Breast epithelium (tissue), 4 donors: ENCODE results near the gene GAB4. TPM values are rescaled to one million over a fixed set of nuclear protein-coding genes. Genes with fewer than 3 reads are reported as not detected.

Source experiments
- DNase-seq, 2 donors: peaks; one replicate each; pipeline ENCODE4 v3.0.0-alpha.2; 2019; ENCODE audit warnings: low spot score in 2 of 2
- H3K27ac ChIP-seq, 2 donors: fragments of 200-600 bp; sonication (generic) in 1 of 2; one replicate each; pipeline ENCODE4 v1.5.1; 2016 to 2019; ENCODE audit warnings: mild to moderate bottlenecking in 1 of 2
- H3K27me3 ChIP-seq, 2 donors: fragments of 200-600 bp; sonication (generic) in 1 of 2; one replicate each; pipeline versions ENCODE4 v1.5.1 to v1.6.0; 2017 to 2019; ENCODE audit warnings: control low read depth in 1 of 2, mild to moderate bottlenecking in 1 of 2
- H3K36me3 ChIP-seq: fragments of 200-600 bp; one replicate; pipeline ENCODE4 v1.5.1; 2019
- H3K4me1 ChIP-seq, 2 donors: fragments of 200-600 bp; sonication (generic); one replicate each; pipeline ENCODE4 v1.5.1; 2016 to 2019; ENCODE audit warnings: control low read depth in 1 of 2
- H3K4me3 ChIP-seq, 3 donors: fragments of 200-600 bp; sonication (generic); 1 replicate in 2 of 3; 2 replicates in 1 of 3; pipeline ENCODE4 v1.5.1; 2016 to 2019; ENCODE audit warnings: mild to moderate bottlenecking in 3 of 3, moderate library complexity in 2 of 3
- H3K9me3 ChIP-seq, 2 donors: fragments of 200-600 bp; sonication (generic) in 1 of 2; one replicate each; pipeline ENCODE4 v1.5.1; 2016 to 2019; ENCODE audit warnings: control low read depth in 1 of 2
- CTCF ChIP-seq, 3 donors: fragments of 450-650 bp; IDR thresholded peaks; one replicate each; pipeline ENCODE4 v1.5.1; 2016 to 2017; ENCODE audit warnings: antibody characterized with exemption in 3 of 3, mild to moderate bottlenecking in 3 of 3, moderate library complexity in 3 of 3
- POLR2A ChIP-seq: fragments of 450-650 bp; IDR thresholded peaks from one replicate; pipeline ENCODE4 v1.6.1; 2016; ENCODE audit warnings: antibody characterized with exemption, mild to moderate bottlenecking, moderate library complexity
- POLR2AphosphoS5 ChIP-seq, 3 donors: sonication (generic); formaldehyde crosslinking; IDR thresholded peaks; one replicate each; pipeline ENCODE4 v1.6.1; 2017; ENCODE audit warnings: antibody characterized with exemption in 3 of 3
- intact Hi-C: fragments of 100-400 bp; cut with DNase I; formaldehyde crosslinking; loops from one replicate; pipeline ENCODE4 v1.15.1; 2023; ENCODE audit warnings: low total_unique reads
- total RNA-seq, 3 donors: library from RNA; depleted of rRNA; stranded (reverse); fragments of >200 nt; gene quantifications; one replicate each; pipeline ENCODE4 v1.1.0, GENCODE V29; 2016

GAB4 gene
- total RNA-seq, 3 donors from 2014 or later, result not detected

DNA sequence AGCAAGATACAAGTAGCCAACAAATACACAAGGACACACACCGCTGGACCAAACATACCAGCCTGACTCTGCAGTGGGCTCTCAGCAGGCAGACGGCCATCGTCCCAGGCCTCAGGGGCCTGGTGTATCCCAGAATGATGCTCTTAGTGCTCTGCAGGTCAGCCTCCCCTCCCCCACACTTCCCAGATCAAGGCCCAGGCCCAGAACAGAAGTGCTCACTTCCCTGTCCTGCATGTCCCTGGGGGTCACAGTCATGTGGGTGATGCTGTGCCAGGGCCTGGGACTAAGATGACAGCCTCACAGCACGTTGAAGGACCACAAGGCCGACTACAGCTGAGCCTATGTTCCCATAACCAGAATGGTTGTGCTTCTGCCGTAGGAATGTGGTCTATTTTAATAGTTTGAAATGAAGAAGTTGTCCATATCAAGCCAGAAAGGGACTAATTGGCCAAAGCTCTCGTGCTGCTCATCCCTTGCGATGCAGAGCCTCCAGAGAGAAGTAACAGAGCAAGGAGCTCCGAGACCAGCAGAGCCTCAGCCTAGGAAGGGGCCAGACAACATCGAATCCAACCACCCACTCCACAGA is 48.6 kb downstream of the GAB4 start:
- intact Hi-C loops, result no loop called here
- Histone ChIP-seq H3K27ac (no peak overlapping the region), H3K4me1 (no peaks in the 10 kb centered on the region), H3K36me3 (no peaks in the 10 kb centered on the region), H3K9me3 (no peaks in the 10 kb centered on the region), H3K4me3 (no peak overlapping the region), H3K27me3 (peaks cover 0 to 4% of the 10 kb centered on the region in 2 donors)
- TF ChIP-seq POLR2AphosphoS5 (IDR thresholded peaks at IDR 0.05), result no peak
- no peak for TF ChIP-seq CTCF (IDR thresholded peaks at IDR 0.05)
- TF ChIP-seq POLR2A, result no peak
- DNase-seq, result no peak

GRCh38 chr22:16958475-16958874 is 49.5 kb downstream of the GAB4 start:
- no peak for DNase-seq
- Histone ChIP-seq H3K36me3 (no peaks in the 10 kb centered on the region), H3K4me3 (no peak overlapping the region)

DNA sequence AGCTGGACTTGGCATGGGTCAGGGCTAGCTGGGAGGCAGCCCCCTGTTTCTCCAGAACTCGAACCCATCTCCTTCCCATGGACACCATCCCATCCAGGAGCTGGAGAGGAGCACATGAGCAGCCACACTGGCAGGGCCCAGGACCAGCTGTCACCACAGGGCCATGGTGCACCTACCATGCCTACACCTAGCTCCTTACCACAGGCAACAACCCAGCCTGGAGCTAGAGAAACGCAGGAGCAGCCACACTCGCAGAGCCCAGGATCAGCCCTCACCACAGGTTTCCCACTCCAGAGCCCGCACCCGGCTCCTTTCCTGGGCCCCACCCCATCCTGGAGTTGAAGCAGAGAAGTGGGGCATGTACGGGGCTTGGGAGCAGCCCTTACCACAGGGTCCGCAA is 50.2 kb downstream of the GAB4 start:
- intact Hi-C loops, result no loop called here
- no peaks in the 10 kb centered on the region for H3K36me3 ChIP-seq
- no peak for DNase-seq
- TF ChIP-seq CTCF (IDR thresholded peaks at IDR 0.05) (no peak), POLR2A (no peak), POLR2AphosphoS5 (IDR thresholded peaks at IDR 0.05) (no peak)
- no peaks in the 10 kb centered on the region for H3K9me3 ChIP-seq
- no peak overlapping the region for H3K4me3 ChIP-seq
- H3K4me1 ChIP-seq, result no peaks in the 10 kb centered on the region
- H3K27me3 ChIP-seq, result no peaks in the 10 kb centered on the region
- no peak overlapping the region for H3K27ac ChIP-seq

More at GRCh38 chr22:16958475-16958874, 49.5 kb downstream of the GAB4 start:
- Histone ChIP-seq H3K9me3 (no peaks in the 10 kb centered on the region), H3K27ac (no peak overlapping the region), H3K27me3 (peaks cover 0 to under 1% of the 10 kb centered on the region in 2 donors), H3K4me1 (no peaks in the 10 kb centered on the region)
- TF ChIP-seq CTCF (IDR thresholded peaks at IDR 0.05) (no peak), POLR2A (no peak), POLR2AphosphoS5 (IDR thresholded peaks at IDR 0.05) (no peak)
- intact Hi-C loops, result no loop called here

GRCh38 chr22:16956290-16956689 is 51.7 kb downstream of the GAB4 start:
- H3K9me3 ChIP-seq, result no peaks in the 10 kb centered on the region
- H3K27ac ChIP-seq, result no peak overlapping the region
- intact Hi-C loops, result no loop called here
- H3K36me3 ChIP-seq, result no peaks in the 10 kb centered on the region
- H3K4me1 ChIP-seq, result no peaks in the 10 kb centered on the region
- TF ChIP-seq CTCF (IDR thresholded peaks at IDR 0.05) (no peak), POLR2AphosphoS5 (IDR thresholded peaks at IDR 0.05) (no peak), POLR2A (no peak)
- H3K4me3 ChIP-seq, result no peak overlapping the region
- no peak for DNase-seq
- H3K27me3 ChIP-seq, result no peaks in the 10 kb centered on the region

DNA sequence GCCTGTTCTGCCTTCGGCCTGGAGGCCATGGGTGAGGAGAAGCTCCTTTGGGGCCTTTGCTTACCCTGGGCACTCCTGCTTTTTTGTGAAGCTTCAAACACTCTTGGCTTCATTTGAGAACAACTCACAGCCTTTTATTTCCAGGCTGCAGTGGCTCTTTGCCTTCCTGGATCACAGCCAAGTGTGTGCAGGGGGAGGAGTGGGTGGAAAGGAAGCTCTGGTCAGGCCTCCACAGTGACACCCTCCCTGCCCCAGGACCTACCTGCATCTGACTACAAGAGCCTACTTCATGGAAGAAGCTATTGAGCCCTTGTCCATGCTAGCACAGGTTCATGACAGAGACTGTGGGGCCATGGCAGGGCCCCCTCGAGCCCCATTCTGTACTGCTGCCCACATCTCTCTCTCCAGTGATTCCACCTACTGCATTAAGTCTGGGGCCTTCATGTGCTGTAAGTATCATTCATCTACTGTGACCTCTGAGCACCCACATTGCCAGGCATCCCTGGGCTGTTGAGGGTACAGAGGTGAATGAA is 52.3 kb downstream of the GAB4 start:
- Histone ChIP-seq H3K36me3 (no peaks in the 10 kb centered on the region), H3K27ac (no peak overlapping the region), H3K4me1 (no peaks in the 10 kb centered on the region), H3K9me3 (no peaks in the 10 kb centered on the region), H3K4me3 (no peak overlapping the region), H3K27me3 (no peaks in the 10 kb centered on the region)
- peak in 1 of 2 donors; percentile 29 for DNase-seq
- TF ChIP-seq CTCF (IDR thresholded peaks at IDR 0.05) (no peak), POLR2AphosphoS5 (IDR thresholded peaks at IDR 0.05) (no peak), POLR2A (no peak)
- intact Hi-C loops, result no loop called here
